Right lobe of liver (tissue), 4 donors: Measurements from ENCODE around the gene RHEBL1.

Source experiments
- CTCF ChIP-seq, 4 donors: fragments of 200-600 bp in 3 of 4; fragments of 450-650 bp in 1 of 4; IDR thresholded peaks; one replicate each; pipeline versions ENCODE4 v1.5.1 to v1.8.0; 2016 to 2022; ENCODE audit warnings: antibody characterized with exemption in 4 of 4, mild to moderate bottlenecking in 2 of 4
- POLR2A ChIP-seq: fragments of 450-650 bp; IDR thresholded peaks from one replicate; pipeline ENCODE4 v1.6.1; 2017; ENCODE audit warnings: antibody characterized with exemption, mild to moderate bottlenecking
- donor health status: DM: no; HTN: no; CAD: no.
- donor health status: DM: no; HTN: no; CAD: no.
- donor health status: DM: no; HTN: yes; CAD: no.

- TF ChIP-seq CTCF (IDR thresholded peaks at IDR 0.05): no peak
- no peak for TF ChIP-seq POLR2A
These were observed 22.0 kb upstream of the RHEBL1 start for GRCh38 chr12:49091836-49092085.
